ENCODE results near the gene IRF1.

The IRF1 gene

DNA sequence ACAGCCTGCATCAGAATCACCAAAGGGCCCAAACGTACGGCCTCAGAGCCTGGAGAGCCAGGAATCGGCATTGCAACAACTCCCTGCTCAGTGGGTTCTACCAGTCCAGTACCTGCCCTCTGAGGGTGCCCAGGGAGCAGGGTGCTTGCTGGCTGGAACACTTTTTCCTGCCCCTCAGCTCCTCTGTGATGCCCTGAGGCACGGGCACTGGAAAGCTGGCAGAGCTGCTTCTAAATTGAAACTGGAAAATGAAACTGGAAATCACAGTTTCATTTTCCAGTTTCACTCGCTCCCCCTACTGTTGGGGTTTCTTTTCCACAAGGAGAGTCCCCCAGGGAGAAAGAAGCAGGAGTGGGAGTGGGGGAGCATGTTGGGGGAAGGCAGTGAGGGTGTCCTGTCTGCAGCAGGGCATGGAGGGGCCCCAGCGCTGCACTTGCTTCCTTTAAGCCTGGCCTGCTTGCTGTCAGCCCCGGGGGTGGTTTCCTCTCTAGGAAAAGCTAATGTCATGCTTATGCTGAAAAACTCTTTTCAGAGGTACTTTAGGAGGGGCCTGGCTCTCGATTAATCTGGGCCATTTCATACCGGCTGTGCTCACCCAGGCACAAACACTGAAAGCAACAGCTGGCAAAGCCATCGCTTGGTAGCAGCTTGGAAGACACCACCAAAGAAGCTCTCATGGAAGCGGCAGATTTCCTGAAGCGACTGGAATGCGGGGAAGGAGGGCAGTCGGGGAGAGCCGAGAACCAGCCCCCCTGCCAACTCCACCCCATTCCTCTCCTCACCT, 26.2 kb downstream of the IRF1 start:
- no peak for DNase-seq (ENCODE audit: low read depth)
- no peak overlapping the region for H3K4me3 ChIP-seq (replicated peaks; ENCODE audit: low read depth, low read length)
- TF ChIP-seq, protein P1, sequence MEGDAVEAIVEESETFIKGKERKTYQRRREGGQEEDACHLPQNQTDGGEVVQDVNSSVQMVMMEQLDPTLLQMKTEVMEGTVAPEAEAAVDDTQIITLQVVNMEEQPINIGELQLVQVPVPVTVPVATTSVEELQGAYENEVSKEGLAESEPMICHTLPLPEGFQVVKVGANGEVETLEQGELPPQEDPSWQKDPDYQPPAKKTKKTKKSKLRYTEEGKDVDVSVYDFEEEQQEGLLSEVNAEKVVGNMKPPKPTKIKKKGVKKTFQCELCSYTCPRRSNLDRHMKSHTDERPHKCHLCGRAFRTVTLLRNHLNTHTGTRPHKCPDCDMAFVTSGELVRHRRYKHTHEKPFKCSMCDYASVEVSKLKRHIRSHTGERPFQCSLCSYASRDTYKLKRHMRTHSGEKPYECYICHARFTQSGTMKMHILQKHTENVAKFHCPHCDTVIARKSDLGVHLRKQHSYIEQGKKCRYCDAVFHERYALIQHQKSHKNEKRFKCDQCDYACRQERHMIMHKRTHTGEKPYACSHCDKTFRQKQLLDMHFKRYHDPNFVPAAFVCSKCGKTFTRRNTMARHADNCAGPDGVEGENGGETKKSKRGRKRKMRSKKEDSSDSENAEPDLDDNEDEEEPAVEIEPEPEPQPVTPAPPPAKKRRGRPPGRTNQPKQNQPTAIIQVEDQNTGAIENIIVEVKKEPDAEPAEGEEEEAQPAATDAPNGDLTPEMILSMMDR (IDR thresholded peaks at IDR 0.05; ENCODE audit: low read length, missing control alignments), result peak; percentile 15

DNA sequence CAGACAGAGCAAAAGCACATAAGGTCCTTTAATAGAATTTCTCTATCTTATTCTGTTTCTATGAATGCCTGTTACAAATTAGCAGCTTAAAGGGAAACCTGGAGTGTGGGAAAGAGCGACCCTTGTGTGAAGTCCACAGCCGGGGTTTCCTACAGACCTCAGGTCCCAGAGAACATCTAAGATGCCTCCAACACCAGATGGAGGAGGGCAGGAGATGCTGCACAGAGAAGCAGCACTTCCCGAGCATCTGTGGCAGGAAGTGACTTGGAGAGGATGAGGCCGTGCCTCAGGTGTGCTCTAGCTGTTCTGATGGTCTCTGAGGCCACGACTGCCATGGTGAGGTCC, 26.8 kb downstream of the IRF1 start:
- no peak overlapping the region for H3K4me3 ChIP-seq (replicated peaks; ENCODE audit: low read depth, low read length)
- TF ChIP-seq, protein P1 (IDR thresholded peaks at IDR 0.05; ENCODE audit: low read length, missing control alignments), result no peak
- no peak for DNase-seq (ENCODE audit: low read depth)

DNA sequence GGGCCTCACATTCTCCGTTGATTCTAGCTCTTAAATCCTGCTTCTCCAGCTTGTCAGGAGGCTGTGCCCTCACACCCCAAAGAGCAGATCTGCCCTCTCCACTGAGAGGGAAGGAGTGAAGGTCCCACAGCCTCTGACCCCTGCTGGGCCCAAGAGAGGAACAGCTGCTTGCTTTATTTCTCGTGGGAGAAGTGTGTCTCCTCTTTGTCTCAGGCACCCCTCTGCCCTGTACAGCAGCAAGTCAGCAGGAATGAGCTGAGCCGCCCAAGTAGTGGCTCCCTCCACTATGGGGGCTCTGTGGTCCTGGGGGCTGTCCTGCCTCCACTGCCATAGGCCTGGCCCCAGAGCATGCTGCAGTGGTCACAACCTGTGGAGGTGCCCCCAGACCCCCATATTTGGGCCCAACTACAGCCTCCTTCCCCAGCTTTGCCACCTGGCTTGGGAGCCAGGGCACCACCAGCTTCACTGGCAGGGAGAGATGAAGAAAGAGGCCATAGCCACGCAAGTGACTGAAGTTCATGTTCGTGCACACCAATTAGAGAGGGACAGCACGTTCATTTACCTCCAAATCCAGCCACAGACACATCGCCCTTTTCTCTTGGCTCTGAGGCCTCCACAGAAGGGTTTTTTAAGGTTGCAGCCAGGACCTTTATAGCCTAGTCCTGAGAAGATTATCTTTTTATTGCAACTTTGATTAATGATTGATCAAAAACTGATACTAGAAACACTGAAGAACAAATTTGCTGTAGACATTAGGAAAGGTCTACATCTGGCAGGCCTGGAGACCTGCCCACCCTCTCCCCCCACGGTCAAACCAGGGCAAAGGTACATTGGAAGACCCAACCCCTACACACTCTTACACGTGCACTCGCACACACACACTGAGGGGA, 27.5 kb downstream of the IRF1 start:
- DNase-seq (ENCODE audit: low read depth), result no peak
- H3K4me3 ChIP-seq (replicated peaks; ENCODE audit: low read depth, low read length), result no peak overlapping the region

DNA sequence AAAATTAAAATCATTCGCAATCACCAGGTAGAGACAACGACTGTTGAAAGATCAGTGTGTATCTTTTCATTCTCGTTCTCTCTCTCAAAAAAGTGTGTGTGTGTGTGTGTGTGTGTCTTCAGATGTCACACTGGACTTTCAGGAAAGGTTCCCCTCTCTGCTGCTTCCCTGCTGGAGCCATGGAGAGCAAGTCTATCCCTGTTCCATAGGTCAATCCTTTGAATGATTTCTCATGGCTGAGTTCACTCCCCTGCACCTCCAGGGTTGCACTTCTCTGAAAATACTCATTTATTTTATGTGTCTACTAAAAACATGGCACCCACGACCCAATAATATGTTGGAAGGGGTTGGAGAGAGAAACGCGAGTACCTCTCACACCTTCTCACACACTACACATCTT, 28.2 kb downstream of the IRF1 start:
- TF ChIP-seq, protein P1 (IDR thresholded peaks at IDR 0.05; ENCODE audit: low read length, missing control alignments), result no peak
- no peak overlapping the region for H3K4me3 ChIP-seq (replicated peaks; ENCODE audit: low read depth, low read length)
- DNase-seq (ENCODE audit: low read depth), result no peak

More for the DNA sequence above, 27.5 kb downstream of the IRF1 start:
- TF ChIP-seq, protein P1 (IDR thresholded peaks at IDR 0.05; ENCODE audit: low read length, missing control alignments), result no peak

DNA sequence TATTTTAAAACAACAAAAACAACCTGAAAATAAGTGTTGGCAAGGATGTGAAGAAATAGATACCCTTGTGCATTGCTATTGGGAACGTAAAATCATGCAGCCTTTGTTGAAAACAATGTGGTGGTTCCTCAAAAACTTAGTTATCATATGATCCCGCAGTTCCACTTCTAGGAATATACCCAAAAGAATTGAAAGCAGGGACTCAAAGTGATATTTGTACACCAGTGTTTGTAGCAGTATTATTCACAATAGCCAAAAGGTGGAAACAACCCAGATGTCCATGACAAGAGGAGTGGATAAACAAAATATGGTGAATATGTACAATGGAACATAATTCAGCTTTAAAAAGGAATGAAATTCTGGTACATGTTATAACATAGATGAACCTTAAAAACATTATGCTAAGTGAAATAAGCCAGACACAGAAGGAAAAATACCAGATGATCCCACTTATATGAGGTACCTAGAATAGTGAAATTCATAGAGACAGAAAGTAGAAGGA, 29.0 kb downstream of the IRF1 start:
- DNase-seq (ENCODE audit: low read depth), result no peak
- TF ChIP-seq, protein P1 (IDR thresholded peaks at IDR 0.05; ENCODE audit: low read length, missing control alignments), result no peak

DNA sequence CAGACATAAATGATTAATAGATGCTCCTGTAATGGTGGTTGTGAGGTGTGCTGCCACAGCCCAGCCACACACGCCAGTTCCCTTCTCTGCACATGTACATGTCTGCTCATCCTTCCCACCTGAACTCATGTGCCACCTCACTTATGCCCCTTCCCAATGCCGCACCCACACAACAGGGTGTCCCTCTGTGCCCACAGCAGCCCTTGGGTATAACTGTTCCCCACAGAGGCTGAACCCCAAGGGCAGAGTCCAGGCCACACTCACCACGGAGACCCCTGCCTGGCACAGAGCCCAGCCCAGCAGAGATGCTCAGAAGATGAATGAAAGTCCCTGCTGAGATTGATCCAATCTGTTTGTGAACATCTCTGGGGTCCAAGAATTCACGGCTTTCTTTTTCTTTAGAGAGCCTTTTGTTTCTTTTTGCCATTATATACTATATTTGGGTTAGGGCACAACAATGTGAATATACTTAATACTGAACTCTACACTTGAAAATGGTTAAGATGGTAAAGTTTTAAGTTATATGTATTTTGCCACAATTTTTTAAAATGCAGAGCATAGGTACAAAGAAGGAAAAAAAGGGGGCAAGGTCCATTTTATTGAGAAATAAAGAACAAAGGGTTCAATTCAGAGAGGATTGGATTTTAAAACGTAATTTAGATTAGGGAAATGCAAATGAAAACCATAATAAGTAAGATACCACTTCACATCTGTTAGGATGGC, 29.6 kb downstream of the IRF1 start:
- H3K4me3 ChIP-seq (replicated peaks; ENCODE audit: low read depth, low read length), result no peak overlapping the region
- DNase-seq (ENCODE audit: low read depth), result no peak
- TF ChIP-seq, protein P1 (IDR thresholded peaks at IDR 0.05; ENCODE audit: low read length, missing control alignments), result no peak

More for the DNA sequence above, 29.0 kb downstream of the IRF1 start:
- H3K4me3 ChIP-seq (replicated peaks; ENCODE audit: low read depth, low read length), result no peak overlapping the region
